ENCODE measurements around the gene NRXN3. TPM values are rescaled to one million over a fixed set of nuclear protein-coding genes. Genes with fewer than 3 reads are reported as not detected.

The NRXN3 gene
- total and polyA plus RNA-seq, 4 donors = 0.07 to 1.2 (median 0.23) TPM

DNA sequence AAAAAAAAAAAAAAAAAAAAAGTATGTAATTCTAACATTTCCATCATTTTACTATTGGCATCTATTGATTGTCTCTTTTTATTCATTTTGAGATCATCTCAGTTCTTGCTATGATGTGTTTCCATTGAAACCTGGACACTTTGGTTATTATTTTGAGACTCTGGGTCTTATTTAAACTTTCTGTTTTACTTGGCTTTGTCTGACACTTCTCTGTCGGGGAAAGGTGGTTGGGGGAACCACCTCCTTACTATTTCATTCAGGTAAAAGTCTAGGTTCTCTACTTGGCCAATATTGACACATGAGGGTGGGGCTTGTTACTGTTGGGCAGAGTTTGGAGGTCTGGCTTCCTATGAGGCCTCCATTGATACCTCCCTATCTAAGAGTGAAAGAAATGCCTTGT lies 228.0 kb downstream of the NRXN3 start:
- no peak for DNase-seq (ENCODE audit: low spot score)
- 49% methylated on average over 1 of the region's 1 CpG for WGBS
- no peaks in the 10 kb centered on the region for H3K36me3 ChIP-seq (ENCODE audit: control insufficient read depth in 4 of 4, insufficient read depth in 3 of 4, low read depth in 1 of 4, low read length in 3 of 4)
- H3K27me3 ChIP-seq (ENCODE audit: control insufficient read depth in 4 of 4, insufficient read depth in 4 of 4, low read length in 3 of 4) = peaks cover 0 to 2% (median 0%) of the 10 kb centered on the region in 4 donors
- H3K9me3 ChIP-seq (ENCODE audit: control insufficient read depth in 4 of 4, low read length in 3 of 4) = no peaks in the 10 kb centered on the region
- H3K4me1 ChIP-seq (ENCODE audit: control insufficient read depth in 4 of 4, insufficient read depth in 4 of 4, low read length in 3 of 4) = no peaks in the 10 kb centered on the region
- no peak overlapping the region for H3K4me3 ChIP-seq (ENCODE audit: low read depth in 1 of 3, low read length in 3 of 3)
- H3K9ac ChIP-seq (ENCODE audit: low read depth in 1 of 2, low read length in 2 of 2) = no peak overlapping the region
- no peak for TF ChIP-seq REST (IDR thresholded peaks at IDR 0.05)
- no peak for TF ChIP-seq HNF4A (conservative IDR thresholded peaks at IDR 0.05)
- TF ChIP-seq FOXA2 (IDR thresholded peaks at IDR 0.05) = no peak
- TF ChIP-seq ATF3 (IDR thresholded peaks at IDR 0.05) = no peak
- TF ChIP-seq, protein P1, sequence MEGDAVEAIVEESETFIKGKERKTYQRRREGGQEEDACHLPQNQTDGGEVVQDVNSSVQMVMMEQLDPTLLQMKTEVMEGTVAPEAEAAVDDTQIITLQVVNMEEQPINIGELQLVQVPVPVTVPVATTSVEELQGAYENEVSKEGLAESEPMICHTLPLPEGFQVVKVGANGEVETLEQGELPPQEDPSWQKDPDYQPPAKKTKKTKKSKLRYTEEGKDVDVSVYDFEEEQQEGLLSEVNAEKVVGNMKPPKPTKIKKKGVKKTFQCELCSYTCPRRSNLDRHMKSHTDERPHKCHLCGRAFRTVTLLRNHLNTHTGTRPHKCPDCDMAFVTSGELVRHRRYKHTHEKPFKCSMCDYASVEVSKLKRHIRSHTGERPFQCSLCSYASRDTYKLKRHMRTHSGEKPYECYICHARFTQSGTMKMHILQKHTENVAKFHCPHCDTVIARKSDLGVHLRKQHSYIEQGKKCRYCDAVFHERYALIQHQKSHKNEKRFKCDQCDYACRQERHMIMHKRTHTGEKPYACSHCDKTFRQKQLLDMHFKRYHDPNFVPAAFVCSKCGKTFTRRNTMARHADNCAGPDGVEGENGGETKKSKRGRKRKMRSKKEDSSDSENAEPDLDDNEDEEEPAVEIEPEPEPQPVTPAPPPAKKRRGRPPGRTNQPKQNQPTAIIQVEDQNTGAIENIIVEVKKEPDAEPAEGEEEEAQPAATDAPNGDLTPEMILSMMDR (IDR thresholded peaks at IDR 0.05; ENCODE audit: low read depth, low read length, missing input control) = no peak
- H3K27ac ChIP-seq (ENCODE audit: low read depth in 1 of 2, low read length in 2 of 2) = no peak overlapping the region

DNA sequence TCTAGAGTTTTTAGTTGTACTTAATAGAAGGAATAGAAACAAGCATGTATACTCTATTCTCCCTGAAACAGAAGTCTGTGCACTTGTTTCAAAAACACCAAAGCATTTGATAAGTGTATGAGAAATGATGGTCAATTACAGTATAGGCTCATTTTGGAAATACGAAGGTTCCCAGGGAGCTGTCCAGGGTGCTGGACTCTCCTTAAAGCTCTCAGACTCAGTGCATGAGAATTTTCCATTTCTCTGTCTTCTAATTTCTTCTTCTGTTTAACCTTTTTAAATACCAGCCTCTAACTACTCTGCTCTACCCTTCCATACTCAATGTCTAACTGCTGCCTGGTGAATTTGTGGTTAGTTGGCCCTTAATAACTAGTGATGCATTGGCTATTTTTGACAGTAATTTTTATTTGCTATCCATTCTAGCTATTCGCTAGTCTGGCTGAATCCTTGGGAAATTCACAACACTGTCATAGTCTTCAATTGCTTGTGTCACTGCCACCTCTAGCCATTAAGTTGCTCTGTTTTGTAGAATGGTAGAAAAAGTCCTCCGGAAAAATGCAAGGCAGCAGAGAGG lies 229.2 kb downstream of the NRXN3 start:
- Histone ChIP-seq H3K27me3 (ENCODE audit: control insufficient read depth in 4 of 4, insufficient read depth in 4 of 4, low read length in 3 of 4) (peaks cover 0 to 2% (median 0%) of the 10 kb centered on the region in 4 donors), H3K9ac (ENCODE audit: low read depth in 1 of 2, low read length in 2 of 2) (no peak overlapping the region), H3K27ac (ENCODE audit: low read depth in 1 of 2, low read length in 2 of 2) (no peak overlapping the region), H3K4me1 (ENCODE audit: control insufficient read depth in 4 of 4, insufficient read depth in 4 of 4, low read length in 3 of 4) (no peaks in the 10 kb centered on the region), H3K36me3 (ENCODE audit: control insufficient read depth in 4 of 4, insufficient read depth in 3 of 4, low read depth in 1 of 4, low read length in 3 of 4) (no peaks in the 10 kb centered on the region), H3K4me3 (ENCODE audit: low read depth in 1 of 3, low read length in 3 of 3) (no peak overlapping the region), H3K9me3 (ENCODE audit: control insufficient read depth in 4 of 4, low read length in 3 of 4) (no peaks in the 10 kb centered on the region)
- TF ChIP-seq, protein P1 (IDR thresholded peaks at IDR 0.05; ENCODE audit: low read depth, low read length, missing input control) = no peak
- TF ChIP-seq RXRA (IDR thresholded peaks at IDR 0.05) = no peak
- no peak for TF ChIP-seq JUND (IDR thresholded peaks at IDR 0.05)
- no peak for TF ChIP-seq RAD21 (IDR thresholded peaks at IDR 0.05)
- peak; percentile 98 for TF ChIP-seq REST (IDR thresholded peaks at IDR 0.05)
- TF ChIP-seq, protein P2, sequence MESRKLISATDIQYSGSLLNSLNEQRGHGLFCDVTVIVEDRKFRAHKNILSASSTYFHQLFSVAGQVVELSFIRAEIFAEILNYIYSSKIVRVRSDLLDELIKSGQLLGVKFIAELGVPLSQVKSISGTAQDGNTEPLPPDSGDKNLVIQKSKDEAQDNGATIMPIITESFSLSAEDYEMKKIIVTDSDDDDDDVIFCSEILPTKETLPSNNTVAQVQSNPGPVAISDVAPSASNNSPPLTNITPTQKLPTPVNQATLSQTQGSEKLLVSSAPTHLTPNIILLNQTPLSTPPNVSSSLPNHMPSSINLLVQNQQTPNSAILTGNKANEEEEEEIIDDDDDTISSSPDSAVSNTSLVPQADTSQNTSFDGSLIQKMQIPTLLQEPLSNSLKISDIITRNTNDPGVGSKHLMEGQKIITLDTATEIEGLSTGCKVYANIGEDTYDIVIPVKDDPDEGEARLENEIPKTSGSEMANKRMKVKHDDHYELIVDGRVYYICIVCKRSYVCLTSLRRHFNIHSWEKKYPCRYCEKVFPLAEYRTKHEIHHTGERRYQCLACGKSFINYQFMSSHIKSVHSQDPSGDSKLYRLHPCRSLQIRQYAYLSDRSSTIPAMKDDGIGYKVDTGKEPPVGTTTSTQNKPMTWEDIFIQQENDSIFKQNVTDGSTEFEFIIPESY (IDR thresholded peaks at IDR 0.05) = no peak
- 57% methylated on average over 3 of the region's 3 CpGs for WGBS
- DNase-seq (ENCODE audit: low spot score) = no peak
